ENCODE data around the gene EIF4G1. TPM values are rescaled to one million over a fixed set of nuclear protein-coding genes. Genes with fewer than 3 reads are reported as not detected.

EIF4G1 gene
- total and polyA plus RNA-seq, 10 of the 15 experiments (the other 5 are each of a cell fraction or from before 2014, with no cell fraction given): 5.7 to 462 (median 237) TPM

DNA sequence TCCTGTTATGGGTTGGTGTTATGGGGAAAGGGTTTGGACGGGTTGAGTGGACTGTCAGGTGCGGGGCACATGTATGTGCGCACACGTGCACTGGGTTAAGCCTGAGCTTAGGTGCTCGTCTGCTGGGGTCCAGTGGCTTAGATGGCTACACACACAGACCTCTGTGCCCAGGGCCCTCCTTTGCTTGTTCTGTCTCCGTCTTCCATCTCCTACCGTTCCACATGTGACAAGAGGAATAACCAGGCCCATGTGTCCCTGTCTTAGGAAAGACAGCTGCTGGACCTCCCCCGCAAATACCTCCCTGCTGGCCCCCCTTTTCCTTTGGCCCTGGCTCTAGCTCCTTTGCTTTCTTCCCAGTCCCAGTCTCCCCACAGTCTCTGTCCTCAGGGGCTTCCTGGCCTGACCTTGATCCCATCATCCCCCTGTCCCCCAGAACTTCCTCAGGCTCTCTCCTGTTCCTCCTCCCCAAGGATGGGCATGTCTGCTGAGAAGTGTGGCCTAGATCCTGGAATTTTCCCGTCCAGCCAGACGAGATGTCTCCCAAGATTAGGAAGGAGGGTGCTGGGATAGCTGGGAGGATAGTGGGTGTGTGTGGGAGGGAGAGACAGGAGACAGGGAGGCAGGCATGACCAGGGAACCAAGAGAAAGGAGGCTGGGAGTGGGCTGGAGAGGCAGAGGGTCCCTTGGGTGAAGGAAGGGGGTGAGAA, 64.4 kb downstream of the EIF4G1 start:
- Histone ChIP-seq H3K27ac (ENCODE audit: control insufficient read depth, insufficient read depth) (no peak overlapping the region), H3K9me3 (replicated peaks; ENCODE audit: control insufficient read depth, insufficient read depth, low read length) (no peaks in the 10 kb centered on the region), H3K79me2 (ENCODE audit: control insufficient read depth, insufficient read depth, low read length) (no peaks in the 10 kb centered on the region), H3K27me3 (replicated peaks in 1 of 2; ENCODE audit: control insufficient read depth in 2 of 2, insufficient read depth in 2 of 2, low read length in 1 of 2) (peaks cover 17 to 21% of the 10 kb centered on the region in 2 experiments), H3K4me1 (ENCODE audit: control insufficient read depth, insufficient read depth, low read length) (no peaks in the 10 kb centered on the region), H3K4me3 (no peak overlapping the region), H3K36me3 (ENCODE audit: control insufficient read depth in 2 of 2, insufficient read depth in 2 of 2, low read length in 1 of 2) (no peaks in the 10 kb centered on the region), H2AFZ (ENCODE audit: control insufficient read depth, low read depth, low read length) (no peak overlapping the region), H3K9ac (ENCODE audit: control insufficient read depth, insufficient read depth, low read length) (no peak overlapping the region), H3K4me2 (ENCODE audit: control insufficient read depth, insufficient read depth) (no peak overlapping the region), H4K20me1 (ENCODE audit: control insufficient read depth, insufficient read depth) (no peaks in the 10 kb centered on the region)
- in situ Hi-C loops (cut with MboI): no loop called here
- SMC1A ChIA-PET (ENCODE audit: uncharacterized antibody, unreplicated experiment): no interaction called here
- ATAC-seq: no peak
- no peak for DNase-seq (ENCODE audit: low read depth, low spot score)
- WGBS (ENCODE audit: insufficient coverage, insufficient replicate concordance, low lambda C conversion rate, missing lambda C conversion rate): 52% methylated on average over 10 of the region's 10 CpGs
- intact Hi-C loops (cut with micrococcal nuclease; ENCODE audit: unreplicated experiment): no loop called here
- FAIRE-seq: no peak
- CTCF ChIA-PET: no interaction called here
- BruUV-seq (replicated peaks): no TSS peak
- POLR2A ChIA-PET: no interaction called here
- TF ChIP-seq CBFB (IDR thresholded peaks at IDR 0.05; ENCODE audit: low read depth) (no peak), SIX5 (IDR thresholded peaks at IDR 0.05; ENCODE audit: low read depth, low read length, severe bottlenecking) (no peak), PML (IDR thresholded peaks at IDR 0.05; ENCODE audit: low read length) (no peak), IKZF2 (IDR thresholded peaks at IDR 0.05) (no peak), MEF2A (IDR thresholded peaks at IDR 0.05; ENCODE audit: insufficient read depth, low read depth, low read length) (no peak), TCF7 (IDR thresholded peaks at IDR 0.05; ENCODE audit: borderline replicate concordance) (no peak), TBL1XR1 (IDR thresholded peaks at IDR 0.05; ENCODE audit: low read depth, low read length) (no peak), FOXK2 (IDR thresholded peaks at IDR 0.05) (no peak)
- TF ChIP-seq, protein P1, sequence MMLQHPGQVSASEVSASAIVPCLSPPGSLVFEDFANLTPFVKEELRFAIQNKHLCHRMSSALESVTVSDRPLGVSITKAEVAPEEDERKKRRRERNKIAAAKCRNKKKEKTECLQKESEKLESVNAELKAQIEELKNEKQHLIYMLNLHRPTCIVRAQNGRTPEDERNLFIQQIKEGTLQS (IDR thresholded peaks at IDR 0.05; ENCODE audit: borderline replicate concordance, extremely low read depth, low read depth, low read length): no peak
- RAD21 ChIA-PET (ENCODE audit: unreplicated experiment): no interaction called here
